DOHH2 (cell line): ENCODE measurements around the gene GNPDA1.

Experiments used
- H3F3A ChIP-seq: fragments of 200-600 bp; sonication (generic), shearing (Covaris generic); 2 replicates; pipeline ENCODE4 v1.6.0; 2016; ENCODE audit warnings: antibody characterized with exemption, mild to moderate bottlenecking; ENCODE audit not compliant: control insufficient read depth, insufficient read depth
- H3K27ac ChIP-seq: fragments of 200-600 bp; sonication (generic); 2 replicates; pipeline ENCODE4 v1.5.1; 2014; ENCODE audit warnings: low read depth, mild to moderate bottlenecking, low read length, moderate library complexity
- H3K27me3 ChIP-seq: fragments of 200-600 bp; sonication (generic); 2 replicates; pipeline ENCODE4 v1.6.1; 2014; ENCODE audit warnings: mild to moderate bottlenecking, low read length, mixed read lengths; ENCODE audit not compliant: control insufficient read depth
- H3K36me3 ChIP-seq: fragments of 200-600 bp; sonication (generic); 2 replicates; pipeline ENCODE4 v1.6.1; 2014; ENCODE audit warnings: mild to moderate bottlenecking, low read length, moderate library complexity, mixed read lengths; ENCODE audit not compliant: control insufficient read depth
- H3K4me1 ChIP-seq: fragments of 200-600 bp; sonication (generic); 2 replicates; pipeline ENCODE4 v1.6.1; 2014; ENCODE audit warnings: mild to moderate bottlenecking, low read length, mixed read lengths; ENCODE audit not compliant: control insufficient read depth
- H3K4me2 ChIP-seq: fragments of 200-600 bp; sonication (generic); 2 replicates; pipeline ENCODE4 v1.6.0; 2014; ENCODE audit warnings: mild to moderate bottlenecking, low read length, moderate library complexity
- H3K4me3 ChIP-seq: fragments of 200-600 bp; sonication (generic); 2 replicates; pipeline ENCODE4 v1.5.1; 2014; ENCODE audit warnings: mild to moderate bottlenecking, low read length, mixed read lengths
- H3K79me2 ChIP-seq: fragments of 200-600 bp; sonication (generic); 2 replicates; pipeline ENCODE4 v1.6.1; 2014; ENCODE audit warnings: mild to moderate bottlenecking, low read length, mixed read lengths; ENCODE audit not compliant: control insufficient read depth
- H3K9me2 ChIP-seq: fragments of 200-600 bp; sonication (generic); replicated peaks from 2 replicates; pipeline ENCODE4 v1.6.1; 2014; ENCODE audit warnings: mild to moderate bottlenecking, low read length, mixed read lengths; ENCODE audit not compliant: control insufficient read depth
- H3K9me3 ChIP-seq: fragments of 200-600 bp; sonication (generic); 2 replicates; pipeline ENCODE4 v1.6.1; 2014; ENCODE audit warnings: antibody characterized with exemption, low read length, mixed read lengths; ENCODE audit not compliant: control insufficient read depth, insufficient read depth
- H4K20me1 ChIP-seq: fragments of 200-600 bp; sonication (generic); 2 replicates; pipeline ENCODE4 v1.6.0; 2014; ENCODE audit warnings: low read depth, mild to moderate bottlenecking, antibody characterized with exemption, low read length, moderate library complexity; ENCODE audit not compliant: control insufficient read depth, insufficient read depth
- CTCF ChIP-seq: fragments of 200-600 bp; sonication (generic); IDR thresholded peaks from one replicate; pipeline ENCODE4 v1.5.1; 2014; ENCODE audit warnings: antibody characterized with exemption, mild to moderate bottlenecking, low read depth, low read length; ENCODE audit not compliant: poor library complexity, severe bottlenecking
- EZH2phosphoT487 ChIP-seq: fragments of 200-600 bp; sonication (generic); IDR thresholded peaks from 2 replicates; pipeline ENCODE4 v1.6.1; 2017; ENCODE audit warnings: borderline replicate concordance, mild to moderate bottlenecking, antibody characterized with exemption, low read length, moderate library complexity, mixed read lengths

GNPDA1 gene

DNA sequence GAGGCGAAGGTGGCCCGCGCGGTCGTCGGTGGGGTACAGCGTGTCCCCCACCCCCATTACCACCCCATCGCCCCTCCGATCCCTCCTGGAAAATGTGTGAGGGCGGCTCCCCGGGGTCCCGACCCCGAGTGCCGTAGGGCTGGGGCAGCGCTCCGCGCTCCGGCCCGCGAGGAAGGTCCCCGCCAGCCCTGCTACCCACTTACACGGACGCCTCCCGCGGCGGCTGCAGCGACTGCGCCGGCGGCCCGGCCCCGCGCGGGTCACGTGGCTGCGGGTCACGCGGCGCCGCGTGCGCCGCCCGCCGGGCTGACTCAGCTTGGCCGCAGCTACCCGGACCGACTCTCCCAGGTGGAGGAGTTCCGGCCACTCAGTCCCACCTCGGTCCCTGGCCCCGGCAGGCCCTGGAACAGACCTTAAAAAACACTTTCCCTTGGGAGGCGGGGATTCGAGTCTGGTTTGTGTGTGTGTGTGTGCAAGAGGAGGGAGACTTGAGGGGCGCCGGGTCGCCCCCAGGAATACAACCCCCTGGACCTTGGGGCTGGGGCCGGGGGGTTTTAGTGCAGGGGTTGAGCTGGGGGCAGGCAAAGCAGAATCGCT is at the start of gene GNPDA1:
TSS of gene GNPDA1 (minus strand) at position 236 of the 597 bp plus-strand sequence. CDS start 992 bp downstream, outside the sequence.
- peaks cover 44% of the 10 kb centered on the region for H3K4me1 ChIP-seq
- peak within 1 kb of the TSS; percentile 70 for H3K4me3 ChIP-seq
- no peak within 1 kb of the TSS for H3K27ac ChIP-seq
- no peaks in the 10 kb centered on the region for H3K36me3 ChIP-seq
- H3K4me2 ChIP-seq, result peak within 1 kb of the TSS; percentile 71
- H3F3A ChIP-seq, result peaks cover 10% of the 10 kb centered on the region; the same call in 1 of the 2 replicates
- TF ChIP-seq EZH2phosphoT487 (no peak), CTCF (peak; percentile 17)
- H3K79me2 ChIP-seq, result no peaks in the 10 kb centered on the region
- no peaks in the 10 kb centered on the region for H3K9me2 ChIP-seq
- no peaks in the 10 kb centered on the region for H3K9me3 ChIP-seq
- H4K20me1 ChIP-seq, result no peaks in the 10 kb centered on the region
- peaks cover 31% of the 10 kb centered on the region for H3K27me3 ChIP-seq

- Histone ChIP-seq H3K36me3 (no peaks in the 10 kb centered on the region), H3K27me3 (peaks cover 16% of the 10 kb centered on the region), H3K79me2 (no peaks in the 10 kb centered on the region), H3K4me3 (no peak overlapping the region), H3K27ac (no peak overlapping the region), H3K9me3 (no peaks in the 10 kb centered on the region), H3F3A (no peaks in the 10 kb centered on the region), H3K4me1 (peaks cover 7% of the 10 kb centered on the region), H4K20me1 (no peaks in the 10 kb centered on the region), H3K9me2 (no peaks in the 10 kb centered on the region), H3K4me2 (no peak overlapping the region)
- TF ChIP-seq EZH2phosphoT487 (no peak), CTCF (no peak)
Measured at GRCh38 chr5:142059304-142059940, 46.6 kb upstream of the GNPDA1 start.

- H3K4me2 ChIP-seq, result no peak overlapping the region
- H3K4me1 ChIP-seq, result peaks cover 6% of the 10 kb centered on the region
- H4K20me1 ChIP-seq, result no peaks in the 10 kb centered on the region
- no peak for TF ChIP-seq CTCF
- no peak for TF ChIP-seq EZH2phosphoT487
- peaks cover 21% of the 10 kb centered on the region for H3K27me3 ChIP-seq
- H3K79me2 ChIP-seq, result no peaks in the 10 kb centered on the region
- H3K36me3 ChIP-seq, result no peaks in the 10 kb centered on the region
- H3K9me3 ChIP-seq, result no peaks in the 10 kb centered on the region
- no peak overlapping the region for H3K4me3 ChIP-seq
- H3K27ac ChIP-seq, result no peak overlapping the region
- H3F3A ChIP-seq, result no peaks in the 10 kb centered on the region
- H3K9me2 ChIP-seq, result no peaks in the 10 kb centered on the region
Measured at GRCh38 chr5:142057697-142058056, 44.9 kb upstream of the GNPDA1 start.
